NCI-H226 (cell line): ENCODE data around the gene MEA1.
A peak's percentile ranks its signal among the peaks of the same experiment; 100 is the strongest.

Experiments
- DNase-seq: peaks from one replicate; pipeline ENCODE4 v3.0.0-alpha.2; 2015

Gene MEA1

DNA sequence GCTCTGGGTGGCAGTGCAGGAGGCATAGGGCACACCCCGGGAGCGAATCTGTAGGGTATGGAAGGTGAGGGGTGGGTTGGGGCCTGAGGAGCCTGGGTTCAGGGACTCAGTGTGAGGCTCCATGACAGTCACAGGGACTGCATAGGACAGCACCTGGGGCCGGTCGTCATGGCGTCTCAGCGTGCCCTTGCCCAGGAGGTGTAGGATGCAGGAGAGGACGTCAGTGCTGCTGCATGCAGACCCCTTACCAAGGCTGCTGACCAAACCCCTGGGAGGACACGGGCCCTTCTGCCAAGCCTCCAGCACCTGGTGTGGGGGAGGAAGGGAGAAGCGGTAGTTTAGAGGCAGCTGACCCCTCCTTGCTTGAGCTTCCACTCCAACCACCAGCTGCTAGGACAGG lies 24.0 kb upstream of the MEA1 start:
- no peak for DNase-seq

DNA sequence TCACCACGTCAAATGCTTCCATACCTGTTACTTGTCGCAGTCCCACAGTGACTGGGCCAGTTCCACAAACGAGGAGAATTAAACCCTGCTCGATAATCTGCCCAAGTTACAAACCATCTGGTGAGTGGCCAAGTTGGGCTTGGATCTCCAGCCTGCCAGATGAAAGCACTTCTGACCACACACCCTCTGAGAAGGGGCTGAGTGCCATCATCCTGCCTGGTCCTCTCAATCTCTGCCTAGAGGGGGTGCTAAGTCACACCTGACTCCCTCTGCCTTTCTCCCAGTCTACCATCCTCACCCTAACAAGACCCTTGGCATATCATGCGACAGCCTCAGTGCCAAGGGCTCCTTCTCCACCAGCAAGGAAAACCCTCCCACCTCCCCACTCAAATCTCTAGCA lies 23.5 kb upstream of the MEA1 start:
- DNase-seq = no peak

- DNase-seq = no peak
Observed at GRCh38 chr6:43036712-43037111, 23.0 kb upstream of the MEA1 start.

DNA sequence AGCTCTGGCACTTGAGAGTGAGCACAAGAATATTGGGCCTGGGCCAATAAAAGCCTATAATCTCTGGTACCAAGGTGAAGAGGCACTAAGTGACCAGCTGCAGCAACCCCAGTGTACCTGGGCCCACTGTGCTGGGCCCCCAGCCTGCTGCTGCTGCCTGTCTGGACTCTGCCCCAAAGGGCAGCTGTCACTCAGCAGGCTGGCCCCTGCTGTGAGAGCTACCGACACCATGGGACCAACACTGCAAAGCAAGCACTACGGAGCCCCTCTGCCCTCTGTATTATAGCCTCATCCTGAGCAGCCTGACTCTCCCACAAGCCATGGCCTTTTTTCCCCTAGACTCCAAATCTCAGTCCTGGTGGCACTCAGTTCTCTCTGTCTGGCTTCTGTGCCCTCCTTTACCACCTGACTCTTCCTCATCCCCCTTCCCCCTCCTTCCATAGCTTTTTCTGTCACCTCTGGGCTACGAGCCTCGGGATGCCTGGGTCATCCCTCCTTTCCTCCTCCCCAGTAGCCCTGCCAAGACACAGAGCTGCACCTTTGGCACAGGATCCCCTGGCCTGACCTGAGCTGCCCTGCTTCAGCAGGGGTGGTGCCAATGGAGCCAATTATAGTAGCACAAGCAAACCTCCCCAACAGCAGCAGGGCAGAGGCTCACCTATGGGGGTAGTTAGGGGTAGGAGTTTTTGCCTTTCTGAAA lies 21.9 kb upstream of the MEA1 start:
- no peak for DNase-seq

- no peak for DNase-seq
Observed at GRCh38 chr6:43034190-43034525, 20.4 kb upstream of the MEA1 start.

- no peak for DNase-seq
Observed at GRCh38 chr6:43033496-43034189, 19.9 kb upstream of the MEA1 start.

DNA sequence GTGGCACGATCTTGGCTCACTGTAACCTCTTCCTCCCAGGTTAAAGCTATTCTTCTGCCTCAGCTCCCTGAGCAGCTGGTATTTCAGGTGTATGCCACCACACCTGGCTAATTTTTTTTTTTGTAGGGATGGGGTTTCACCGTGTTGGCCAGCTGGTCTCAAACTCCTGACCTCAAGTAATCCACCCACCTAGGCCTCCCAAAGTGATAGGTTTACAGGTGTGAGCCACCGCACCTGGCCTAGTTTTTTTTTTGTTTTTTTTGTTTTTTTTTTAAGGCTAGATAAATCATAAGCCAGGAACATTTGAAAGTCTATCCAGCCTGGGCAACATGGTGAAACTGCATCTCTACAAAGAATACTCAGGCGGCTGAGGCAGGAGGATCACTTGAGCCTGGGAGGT lies 18.6 kb upstream of the MEA1 start:
- DNase-seq = no peak

GRCh38 chr6:43029120-43029519 lies 15.4 kb upstream of the MEA1 start:
- DNase-seq = no peak

GRCh38 chr6:43026365-43026764 lies 12.6 kb upstream of the MEA1 start:
- no peak for DNase-seq

- no peak for DNase-seq
Observed at GRCh38 chr6:43024436-43024835, 10.7 kb upstream of the MEA1 start.

DNA sequence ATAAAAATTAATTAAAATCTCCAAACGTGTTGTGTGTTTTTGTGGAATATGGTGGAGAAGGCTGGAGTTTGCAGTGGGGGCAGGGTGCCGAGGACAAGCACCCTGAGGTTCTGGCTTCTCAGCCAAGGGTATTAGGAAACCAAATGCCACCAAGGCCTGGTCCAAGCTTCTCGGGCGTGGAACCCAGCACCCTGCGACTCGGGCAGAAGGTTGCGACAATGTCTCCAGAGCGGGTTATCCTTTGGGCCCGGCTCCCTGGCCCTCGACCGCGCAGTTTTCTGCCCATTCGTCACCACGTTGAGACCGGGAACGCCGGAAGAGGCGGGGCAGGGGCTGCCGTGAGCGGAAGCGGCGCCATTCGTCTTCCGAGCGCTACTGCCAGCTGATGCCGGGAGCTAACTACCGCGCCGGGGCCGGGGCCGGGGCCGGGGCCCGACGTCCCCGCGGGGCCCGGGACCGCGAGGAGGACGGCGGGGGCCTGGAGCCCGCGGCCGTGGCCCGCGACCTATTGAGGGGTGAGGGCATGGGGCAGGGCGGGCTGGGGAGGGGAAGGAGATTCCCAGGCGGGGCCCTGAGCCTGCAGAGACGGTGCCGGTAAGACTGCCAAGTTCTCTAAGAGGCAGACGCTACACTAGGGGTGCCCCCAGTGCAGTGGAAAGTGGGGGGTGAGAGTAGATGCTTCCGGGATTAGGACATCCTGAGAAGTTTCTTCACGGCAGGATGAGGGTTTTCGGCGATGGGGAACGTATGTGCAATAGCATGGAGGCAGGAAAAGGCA lies 7.7 kb upstream of the MEA1 start, which contains the start of gene RRP36:
Gene RRP36, plus strand, starts transcription at position 354 of the 778 bp plus-strand sequence. Its CDS starts 32 bp downstream, at position 386.
- peak; percentile 74 for DNase-seq

DNA sequence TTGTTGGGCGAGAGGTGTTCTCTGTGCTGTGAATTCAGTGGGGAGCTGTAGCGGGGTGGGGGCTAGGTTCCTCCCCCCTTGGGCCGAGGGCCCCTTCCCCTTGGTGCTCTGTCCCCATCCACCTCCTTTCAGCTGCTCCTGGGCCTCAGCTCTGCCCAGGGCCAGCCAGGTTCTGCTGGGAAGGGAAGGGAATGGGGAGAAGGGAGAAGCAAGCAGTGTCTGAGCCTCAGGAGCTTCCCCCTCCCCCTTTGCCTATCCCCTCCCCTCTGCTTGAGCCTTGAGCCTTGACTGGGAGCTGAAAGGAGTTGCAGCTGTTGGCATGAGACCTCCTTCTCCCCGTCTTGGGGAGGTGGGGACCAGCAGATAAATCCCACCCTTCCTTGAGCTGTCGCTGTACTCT lies 7.1 kb upstream of the MEA1 start:
- DNase-seq = no peak

- DNase-seq = no peak
Observed at GRCh38 chr6:43020052-43020705, 6.4 kb upstream of the MEA1 start.

GRCh38 chr6:43019152-43019551 lies 5.4 kb upstream of the MEA1 start:
- DNase-seq = no peak

GRCh38 chr6:43016943-43017334 lies 3.2 kb upstream of the MEA1 start:
- DNase-seq = no peak

DNA sequence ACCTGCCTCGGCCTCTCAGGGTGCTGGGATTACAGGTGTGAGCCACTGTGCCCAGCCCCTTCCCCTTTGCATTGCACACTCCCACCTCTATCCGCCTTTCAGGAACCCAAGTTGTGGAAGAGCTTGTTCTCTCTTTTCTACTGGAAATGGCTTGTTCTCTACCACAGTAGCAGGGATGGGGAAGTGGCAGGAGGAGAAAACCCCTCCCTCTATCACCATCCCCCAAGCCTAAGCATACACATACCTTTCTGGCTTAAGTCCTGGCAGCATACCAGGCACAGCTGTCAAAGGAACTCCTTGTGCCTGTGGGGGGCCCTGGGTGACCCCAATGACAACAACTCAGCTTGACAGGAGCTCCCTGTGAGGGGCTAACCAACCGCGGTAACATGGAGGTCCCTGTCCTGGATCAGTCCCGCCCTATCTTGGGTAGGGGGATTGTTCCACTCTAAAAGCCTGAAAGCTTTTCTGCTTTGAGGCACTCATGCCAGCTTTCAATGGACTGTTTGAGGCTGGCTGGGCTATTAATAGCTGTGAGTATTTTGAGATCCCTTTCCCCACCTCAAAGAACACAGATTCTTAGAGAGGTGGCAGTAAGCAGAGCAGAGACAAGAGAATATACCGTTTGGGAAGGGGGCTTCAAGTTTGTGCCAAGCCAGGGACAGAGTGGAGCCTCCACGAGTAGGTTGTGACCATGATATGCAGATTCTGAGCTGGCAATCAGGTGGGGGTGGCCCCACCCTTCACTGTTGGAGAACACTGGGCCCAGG lies 2.6 kb upstream of the MEA1 start:
- no peak for DNase-seq

GRCh38 chr6:43014434-43014909 lies 726 bp upstream of the MEA1 start:
- no peak for DNase-seq

DNA sequence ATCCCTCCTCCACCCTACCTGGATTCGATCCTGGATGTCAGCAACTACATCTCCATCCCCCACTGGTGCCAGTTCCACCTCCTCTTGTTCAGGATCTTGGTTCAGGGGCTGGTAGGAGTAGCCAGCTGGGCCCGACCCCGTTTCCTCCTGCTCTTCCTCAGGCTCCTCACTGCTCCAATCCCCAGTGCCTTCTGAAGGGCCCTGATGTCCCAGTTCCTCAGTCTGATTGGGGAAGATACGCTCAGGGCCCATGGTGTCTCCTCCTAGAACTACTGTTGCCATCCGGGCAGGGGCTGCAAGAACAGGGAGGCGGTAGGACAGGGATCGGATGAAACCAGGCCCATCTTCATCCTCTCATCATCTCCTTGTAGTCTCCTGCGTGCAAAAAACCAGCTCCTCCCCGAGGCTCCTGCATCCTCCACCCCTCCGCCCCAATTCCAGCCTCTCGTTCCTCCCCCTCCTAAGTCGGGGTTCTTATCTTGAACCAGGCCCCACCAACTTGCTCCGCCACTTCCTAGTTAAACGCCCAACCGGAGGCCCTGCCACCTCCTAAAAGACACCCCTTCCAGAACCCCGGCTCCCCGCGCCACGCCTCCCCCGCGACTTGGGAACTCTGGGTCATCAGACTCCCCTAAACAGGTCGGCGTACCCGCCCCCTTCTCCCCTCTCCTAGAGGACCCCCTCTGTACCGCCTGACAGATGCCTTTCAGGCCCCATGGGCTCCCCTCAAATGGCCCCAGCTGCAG lies 476 bp downstream of the MEA1 start:
- peak; percentile 64 for DNase-seq

DNA sequence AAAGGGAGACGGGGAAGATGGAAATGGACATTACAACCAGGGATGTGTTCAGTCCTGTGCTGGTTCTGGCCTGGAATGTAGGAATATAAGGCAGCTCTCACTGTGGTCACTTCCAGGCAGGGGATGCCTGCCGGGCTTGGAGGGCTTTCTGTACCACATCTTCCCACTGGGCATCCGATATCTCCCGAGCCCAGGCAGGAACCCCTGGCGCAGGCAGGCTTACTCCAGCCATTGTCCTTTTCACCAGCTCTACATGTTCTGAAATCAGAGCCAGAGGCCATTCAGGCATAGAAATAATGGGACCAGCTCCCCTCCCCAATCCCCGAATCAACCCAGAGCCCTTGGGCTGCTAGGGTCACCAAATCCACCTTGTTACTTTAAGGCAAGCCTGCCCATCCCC lies 1.4 kb downstream of the MEA1 start:
- DNase-seq = no peak

DNA sequence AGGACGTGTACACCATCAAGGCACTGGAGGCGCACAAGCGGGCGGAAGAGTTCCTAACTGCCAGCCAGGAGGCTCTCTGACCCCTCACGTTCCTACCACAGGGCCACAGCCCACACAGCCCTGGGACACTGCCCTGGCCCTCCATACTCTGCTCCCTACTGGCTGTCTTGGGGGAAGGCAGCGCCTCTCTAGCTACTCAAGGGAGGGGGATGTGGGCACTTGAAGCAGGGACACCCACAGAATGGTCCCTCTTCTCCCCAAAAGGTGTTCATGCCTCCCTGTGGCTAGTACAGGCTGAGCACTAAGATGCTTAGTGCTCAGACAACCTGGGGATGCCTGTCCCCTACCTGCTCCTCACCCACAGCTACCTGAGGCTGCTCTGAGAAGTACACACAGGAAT lies 2.5 kb downstream of the MEA1 start:
- DNase-seq = no peak

- no peak for DNase-seq
Observed at GRCh38 chr6:43009124-43009523, 4.6 kb downstream of the MEA1 start.

- DNase-seq = no peak
Observed at GRCh38 chr6:43007126-43007525, 6.6 kb downstream of the MEA1 start.
